ENCODE results near the gene OXSM.
A peak's percentile ranks its signal among the peaks of the same experiment; 100 is the strongest.

OXSM gene

GRCh38 chr3:25768851-25769250, 21.0 kb upstream of the OXSM start:
- TF ChIP-seq, protein P1, sequence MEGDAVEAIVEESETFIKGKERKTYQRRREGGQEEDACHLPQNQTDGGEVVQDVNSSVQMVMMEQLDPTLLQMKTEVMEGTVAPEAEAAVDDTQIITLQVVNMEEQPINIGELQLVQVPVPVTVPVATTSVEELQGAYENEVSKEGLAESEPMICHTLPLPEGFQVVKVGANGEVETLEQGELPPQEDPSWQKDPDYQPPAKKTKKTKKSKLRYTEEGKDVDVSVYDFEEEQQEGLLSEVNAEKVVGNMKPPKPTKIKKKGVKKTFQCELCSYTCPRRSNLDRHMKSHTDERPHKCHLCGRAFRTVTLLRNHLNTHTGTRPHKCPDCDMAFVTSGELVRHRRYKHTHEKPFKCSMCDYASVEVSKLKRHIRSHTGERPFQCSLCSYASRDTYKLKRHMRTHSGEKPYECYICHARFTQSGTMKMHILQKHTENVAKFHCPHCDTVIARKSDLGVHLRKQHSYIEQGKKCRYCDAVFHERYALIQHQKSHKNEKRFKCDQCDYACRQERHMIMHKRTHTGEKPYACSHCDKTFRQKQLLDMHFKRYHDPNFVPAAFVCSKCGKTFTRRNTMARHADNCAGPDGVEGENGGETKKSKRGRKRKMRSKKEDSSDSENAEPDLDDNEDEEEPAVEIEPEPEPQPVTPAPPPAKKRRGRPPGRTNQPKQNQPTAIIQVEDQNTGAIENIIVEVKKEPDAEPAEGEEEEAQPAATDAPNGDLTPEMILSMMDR (conservative IDR thresholded peaks at IDR 0.05), result no peak
- no peak for TF ChIP-seq ZFX (IDR thresholded peaks at IDR 0.05)
- no peak overlapping the region for H3K27ac ChIP-seq

- H3K27ac ChIP-seq, result no peak overlapping the region
- TF ChIP-seq, protein P1 (conservative IDR thresholded peaks at IDR 0.05), result no peak
- TF ChIP-seq ZFX (IDR thresholded peaks at IDR 0.05), result no peak
Measured at GRCh38 chr3:25775936-25776335, 14.0 kb upstream of the OXSM start.

GRCh38 chr3:25780618-25781017, 9.3 kb upstream of the OXSM start:
- no peak overlapping the region for H3K27ac ChIP-seq
- TF ChIP-seq, protein P1 (conservative IDR thresholded peaks at IDR 0.05), result no peak
- TF ChIP-seq ZFX (IDR thresholded peaks at IDR 0.05), result no peak

DNA sequence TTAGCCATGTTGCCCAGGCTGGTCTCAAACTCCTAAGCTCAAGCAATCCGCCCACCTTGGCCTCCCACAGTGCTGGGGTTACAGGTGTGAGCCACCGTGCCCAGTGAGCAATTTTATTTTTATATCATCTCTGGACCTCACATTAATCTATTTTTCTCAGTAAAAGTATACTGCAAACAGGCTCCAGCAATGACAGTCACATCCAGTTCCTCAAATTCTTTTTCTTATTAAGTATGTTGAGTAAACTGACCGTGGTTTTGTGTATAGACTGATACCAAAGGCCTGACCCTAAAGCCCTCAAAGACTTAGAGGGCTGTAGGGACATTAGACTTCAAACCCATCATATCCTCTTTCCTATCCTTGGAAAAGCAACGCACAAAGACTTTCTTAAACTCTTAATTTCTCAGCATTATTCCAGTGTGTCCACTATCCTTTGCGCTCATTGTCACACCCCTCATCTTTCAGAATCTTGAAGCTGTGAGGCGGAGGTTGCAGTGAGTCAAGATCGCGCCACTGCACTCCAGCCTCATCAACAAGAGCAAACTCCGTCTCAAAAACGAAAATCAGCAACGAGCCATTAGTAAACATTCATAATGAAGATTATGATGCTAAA, 8.6 kb upstream of the OXSM start:
- no peak for TF ChIP-seq ZFX (IDR thresholded peaks at IDR 0.05)
- TF ChIP-seq, protein P1 (conservative IDR thresholded peaks at IDR 0.05), result no peak
- no peak overlapping the region for H3K27ac ChIP-seq

DNA sequence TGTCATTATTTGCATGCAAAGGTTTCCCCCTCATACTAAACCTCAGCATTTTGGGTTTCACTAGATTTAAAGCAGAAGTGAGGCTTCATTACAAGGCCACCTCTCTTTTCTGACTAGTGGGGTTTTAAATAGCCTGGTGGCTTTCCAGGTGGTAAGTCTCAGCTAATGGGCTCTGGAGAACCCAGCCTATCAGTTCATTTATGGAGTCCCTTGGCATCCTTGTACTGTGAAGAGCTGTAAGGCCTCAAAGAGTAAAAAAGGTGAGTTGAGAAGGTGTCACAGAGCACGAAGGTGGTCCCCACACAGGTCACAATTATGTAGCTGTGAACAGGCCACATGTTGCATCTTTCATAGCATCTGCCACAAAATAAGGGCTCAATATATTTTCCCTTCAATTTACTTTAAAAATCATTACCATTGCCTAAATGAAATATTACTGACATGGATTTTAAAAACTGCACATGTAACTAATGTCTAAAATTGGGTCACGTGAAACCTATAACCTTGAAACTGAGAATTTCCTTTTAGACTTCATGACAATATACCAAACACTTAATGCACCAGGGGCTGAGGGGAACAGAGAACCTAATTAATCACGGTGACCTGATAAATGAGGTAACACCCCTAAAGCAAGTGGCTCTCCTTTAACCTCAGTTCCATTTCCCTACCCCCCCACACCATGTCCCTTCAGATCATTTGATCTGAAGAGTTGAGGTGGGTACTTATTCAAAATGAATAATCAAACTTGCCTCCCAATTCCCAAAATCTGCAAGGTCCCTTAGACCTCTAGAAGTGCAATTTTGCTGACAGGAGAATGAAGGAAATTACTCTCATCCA, 7.9 kb upstream of the OXSM start:
- no peak overlapping the region; the same call in 1 of the 2 replicates for H3K27ac ChIP-seq
- no peak for TF ChIP-seq ZFX (IDR thresholded peaks at IDR 0.05)
- TF ChIP-seq, protein P1 (conservative IDR thresholded peaks at IDR 0.05), result no peak

DNA sequence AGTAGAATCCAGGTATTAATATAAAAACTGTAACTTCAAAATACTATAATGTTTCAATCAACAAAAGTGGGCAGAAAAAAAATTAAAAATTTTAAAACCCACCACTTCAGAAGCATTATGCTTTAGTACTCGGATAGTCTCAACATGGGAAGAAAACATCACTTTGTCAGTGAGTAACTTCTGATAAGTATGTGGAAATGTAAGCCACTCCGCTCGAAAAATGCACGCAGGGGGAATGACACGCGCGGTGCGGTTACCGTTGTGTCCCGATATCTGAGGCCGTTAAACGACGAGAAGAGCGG, 7.3 kb upstream of the OXSM start:
- H3K27ac ChIP-seq, result peak overlapping the region; percentile 93
- TF ChIP-seq, protein P1 (conservative IDR thresholded peaks at IDR 0.05), result no peak
- TF ChIP-seq ZFX (IDR thresholded peaks at IDR 0.05), result no peak

- TF ChIP-seq, protein P1 (conservative IDR thresholded peaks at IDR 0.05), result no peak; the same call in 1 of the 2 replicates
- TF ChIP-seq ZFX (IDR thresholded peaks at IDR 0.05), result peak; percentile 59
- peak within 1 kb of the TSS; percentile 93 for H3K27ac ChIP-seq
Measured at GRCh38 chr3:25782938-25783660, 6.8 kb upstream of the OXSM start, which contains the start of gene NGLY1. Gene NGLY1, minus strand, starts transcription at chr3:25783443. Its CDS starts 53 bp downstream, at chr3:25783390.
